NAMALWA (cell line): ENCODE results near the gene FGD4.

Source experiments
- DNase-seq: peaks from one replicate; pipeline ENCODE4 v3.0.0-alpha.2; 2015; ENCODE audit warnings: low spot score

The FGD4 gene

DNA sequence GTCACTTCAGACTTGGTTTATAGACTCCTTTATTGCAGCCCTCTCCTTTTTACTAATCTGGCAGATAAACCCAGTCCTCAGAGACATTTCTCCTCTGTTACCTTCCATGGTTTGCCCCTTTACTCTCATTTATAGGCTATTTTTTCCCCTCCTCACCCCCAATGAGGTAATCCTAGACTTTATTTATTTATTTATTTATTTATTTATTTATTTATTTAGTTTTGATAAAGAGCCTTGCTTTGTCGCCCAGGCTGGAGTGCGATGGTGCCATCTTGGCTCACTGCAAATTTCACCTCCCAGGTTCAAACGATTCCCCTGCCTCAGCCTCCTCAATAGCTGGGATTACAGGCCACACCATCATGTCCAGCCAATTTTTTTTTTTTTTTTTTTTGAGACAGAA lies 8.4 kb downstream of the FGD4 start:
- no peak for DNase-seq

DNA sequence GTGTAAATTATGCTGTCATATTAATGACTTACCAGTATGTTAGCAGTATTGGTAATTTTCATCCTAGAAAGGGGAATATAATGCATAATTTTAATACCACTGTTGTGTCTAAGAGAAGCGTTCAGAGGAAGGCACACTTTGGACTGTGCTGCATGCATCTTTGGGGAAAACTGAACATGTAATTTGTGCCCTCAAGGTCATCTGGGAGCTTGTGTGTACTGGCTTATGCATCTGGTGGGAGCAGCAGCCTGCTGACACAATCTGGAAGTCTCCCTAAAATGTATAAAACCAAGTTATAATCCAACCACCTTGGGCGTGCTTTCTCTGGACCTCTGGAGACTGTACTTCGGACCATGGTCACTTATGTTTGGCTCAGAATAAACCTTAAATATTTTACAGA lies 14.1 kb downstream of the FGD4 start:
- DNase-seq, result no peak

DNA sequence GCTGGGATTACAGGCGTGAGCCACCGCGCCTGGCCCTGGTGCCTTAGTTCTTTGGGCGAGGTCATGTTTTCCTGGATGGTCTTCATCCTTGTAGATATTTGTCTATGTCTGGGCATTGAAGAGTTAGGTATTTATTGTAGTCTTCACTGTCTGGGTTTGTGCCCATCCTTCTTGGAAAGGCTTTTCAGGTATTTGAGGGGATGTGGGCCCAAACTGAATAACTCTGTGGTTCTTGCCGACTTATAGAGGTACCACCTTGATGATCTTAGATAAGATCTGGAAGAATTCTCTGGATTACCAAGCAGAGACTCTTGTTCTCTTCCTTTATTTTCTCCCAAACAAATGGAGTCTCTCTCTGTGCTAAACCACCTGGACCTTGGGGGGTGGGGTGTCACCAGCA lies 18.9 kb downstream of the FGD4 start:
- DNase-seq, result no peak

DNA sequence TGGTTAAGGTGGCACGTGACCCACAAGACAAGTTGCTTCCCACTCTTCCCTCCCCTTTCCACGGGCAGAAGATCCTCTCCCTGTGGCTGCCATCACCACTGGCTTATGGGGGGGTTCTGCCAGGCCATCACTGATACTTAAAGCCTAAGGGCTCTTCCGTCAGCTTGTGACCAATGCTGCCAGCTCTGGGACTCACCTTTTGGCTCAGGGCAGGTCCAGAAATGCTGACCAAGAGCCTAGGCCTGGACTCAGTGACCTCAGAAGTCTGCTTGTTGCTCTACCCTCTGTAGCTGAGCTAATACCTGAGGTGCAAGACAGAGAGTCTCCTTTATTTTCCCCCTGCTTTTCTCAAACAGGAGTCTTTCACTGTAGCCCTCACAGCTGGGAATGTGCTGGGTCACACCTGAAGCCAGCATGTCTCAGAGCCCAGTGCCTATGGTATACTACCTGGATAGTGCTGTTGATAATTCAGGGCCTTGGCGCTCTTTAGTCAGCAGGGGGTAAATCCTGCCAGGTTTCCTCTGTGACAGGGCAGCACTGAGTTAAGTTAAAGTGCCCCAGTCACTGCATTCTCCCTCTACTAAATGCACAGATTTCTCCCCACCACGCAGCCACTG lies 19.7 kb downstream of the FGD4 start:
- no peak for DNase-seq

DNA sequence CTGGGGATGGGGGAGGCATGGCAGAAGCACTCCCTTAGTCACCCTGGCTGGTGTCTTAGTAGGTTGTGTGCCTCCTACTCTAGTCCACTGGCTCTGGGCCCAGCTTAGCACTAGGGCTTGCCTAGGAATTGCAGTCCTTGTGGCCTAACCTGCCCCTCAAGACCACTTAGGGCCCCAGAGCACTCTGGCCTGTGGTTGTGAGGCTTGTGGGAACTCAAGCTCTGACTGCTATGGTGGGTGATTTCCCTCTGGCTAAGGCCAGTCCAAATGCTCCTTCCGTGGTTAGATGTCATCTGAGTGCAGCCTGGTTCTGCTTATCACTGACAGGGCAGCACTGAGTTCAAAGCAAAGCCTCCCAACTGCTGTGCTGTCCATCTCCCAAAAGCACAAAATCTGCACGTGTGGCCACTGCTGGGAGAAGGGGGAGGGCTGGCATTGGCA lies 20.2 kb downstream of the FGD4 start:
- no peak for DNase-seq

DNA sequence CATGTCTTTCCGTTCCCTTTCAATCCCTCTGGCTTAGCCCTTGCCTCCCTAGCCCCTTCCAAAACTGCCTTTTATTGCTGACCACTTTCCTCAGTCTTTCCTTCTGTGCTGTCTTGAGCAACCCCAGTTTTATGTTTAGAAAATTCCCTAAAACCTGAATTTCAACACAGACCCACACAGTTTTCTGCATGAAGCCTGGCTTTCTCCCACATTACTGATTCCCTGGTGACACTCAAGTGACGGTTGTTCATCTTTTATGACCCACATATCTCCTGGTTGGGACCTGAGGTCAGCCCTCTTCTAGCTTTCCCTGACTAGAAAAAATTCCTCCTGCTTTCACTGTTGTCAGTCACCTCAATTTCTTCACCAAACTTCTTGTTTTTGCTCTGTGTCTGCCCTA lies 21.0 kb downstream of the FGD4 start:
- no peak for DNase-seq

DNA sequence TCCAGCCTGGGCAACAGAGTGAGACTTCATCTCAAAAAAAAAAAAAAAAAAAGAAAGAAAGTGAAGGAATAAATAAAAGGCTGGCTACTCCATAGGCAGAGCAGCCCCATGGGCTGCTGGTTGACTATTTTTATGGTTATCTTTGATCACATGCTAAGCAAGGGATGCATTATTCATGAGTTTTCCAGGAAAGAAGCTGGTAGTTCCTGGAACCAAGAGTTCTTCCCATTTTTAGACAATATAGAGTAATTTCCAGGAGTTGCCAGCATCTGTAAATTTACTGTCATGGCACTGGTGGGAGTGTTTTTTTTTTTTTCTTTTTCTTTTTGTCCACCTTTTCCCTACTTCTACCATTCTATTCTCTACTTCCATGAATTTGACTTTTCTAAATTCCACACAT lies 24.2 kb downstream of the FGD4 start:
- DNase-seq, result no peak

DNA sequence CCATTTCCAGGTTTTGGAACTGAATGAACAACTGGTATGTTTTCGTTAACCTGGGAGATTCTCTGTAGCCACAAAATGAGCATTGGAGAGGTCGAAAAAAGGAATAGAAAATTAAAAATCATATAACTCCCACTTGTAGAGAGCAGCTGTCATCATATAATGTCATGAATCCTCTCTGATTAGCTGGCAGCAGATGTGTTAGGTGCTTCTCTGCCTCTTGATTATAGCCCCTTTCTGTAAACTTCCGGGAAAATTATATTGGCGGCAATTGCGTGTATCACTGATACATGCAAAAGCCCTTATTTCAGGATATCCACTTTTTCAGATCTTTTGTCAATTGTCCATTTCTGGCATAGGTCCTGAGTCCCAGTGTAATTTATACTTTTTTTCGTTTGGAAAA lies 31.7 kb downstream of the FGD4 start:
- no peak for DNase-seq

DNA sequence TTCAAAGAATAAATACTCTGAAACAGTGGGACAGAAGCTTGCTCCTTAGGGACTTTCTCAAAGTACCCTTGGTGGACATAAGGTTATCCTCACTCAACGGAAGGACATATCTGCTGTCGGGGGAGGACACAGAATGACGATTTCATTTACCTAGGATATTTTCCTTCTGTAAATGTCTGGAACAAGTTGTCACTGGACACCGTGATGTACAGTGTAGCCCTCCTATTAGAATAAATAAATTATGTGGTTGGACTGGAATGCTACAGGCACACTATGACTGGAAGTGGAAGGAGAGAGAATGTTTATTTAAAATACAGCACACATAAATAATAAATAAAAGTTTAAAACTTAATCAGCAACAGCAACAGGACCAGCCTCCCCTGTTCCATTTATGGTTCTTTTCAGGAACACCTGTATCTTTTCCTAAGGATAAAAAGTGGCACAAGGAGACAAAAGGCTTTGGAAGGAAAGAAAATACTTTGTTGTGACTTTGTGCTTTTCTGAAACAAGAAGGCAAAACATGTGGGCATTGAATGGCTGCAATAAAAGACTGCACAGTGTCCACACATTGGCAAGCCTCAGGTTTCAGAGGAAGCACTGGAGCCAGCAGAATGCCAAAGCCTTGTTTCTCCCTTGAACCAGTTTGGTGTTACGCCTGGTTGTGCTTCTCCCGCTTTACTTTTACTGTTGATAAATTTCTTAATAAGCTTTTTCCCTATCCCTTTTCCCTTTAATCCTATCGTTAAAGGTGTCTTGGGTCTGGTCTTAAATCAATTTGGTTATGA lies 36.8 kb downstream of the FGD4 start:
- no peak for DNase-seq

DNA sequence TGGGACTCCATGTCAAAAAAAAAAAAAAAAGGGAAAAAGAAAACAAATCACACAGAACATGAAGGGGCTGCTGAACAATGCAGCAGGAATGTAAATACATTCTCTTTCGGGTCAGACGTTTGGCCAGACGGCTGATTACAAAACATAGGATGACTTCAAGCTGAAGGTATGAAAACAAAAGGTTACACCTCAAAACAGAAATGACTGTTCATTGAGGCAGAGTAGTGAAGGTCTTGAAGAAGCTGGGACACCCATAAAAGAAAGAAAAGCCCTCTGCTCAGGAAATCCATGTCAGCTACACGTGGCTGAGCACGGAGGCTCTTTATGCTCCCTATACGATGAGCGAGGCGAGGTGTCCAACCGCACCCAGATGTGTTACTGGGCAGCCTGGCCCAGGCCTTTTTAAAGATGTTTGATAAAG lies 37.7 kb downstream of the FGD4 start:
- no peak for DNase-seq

DNA sequence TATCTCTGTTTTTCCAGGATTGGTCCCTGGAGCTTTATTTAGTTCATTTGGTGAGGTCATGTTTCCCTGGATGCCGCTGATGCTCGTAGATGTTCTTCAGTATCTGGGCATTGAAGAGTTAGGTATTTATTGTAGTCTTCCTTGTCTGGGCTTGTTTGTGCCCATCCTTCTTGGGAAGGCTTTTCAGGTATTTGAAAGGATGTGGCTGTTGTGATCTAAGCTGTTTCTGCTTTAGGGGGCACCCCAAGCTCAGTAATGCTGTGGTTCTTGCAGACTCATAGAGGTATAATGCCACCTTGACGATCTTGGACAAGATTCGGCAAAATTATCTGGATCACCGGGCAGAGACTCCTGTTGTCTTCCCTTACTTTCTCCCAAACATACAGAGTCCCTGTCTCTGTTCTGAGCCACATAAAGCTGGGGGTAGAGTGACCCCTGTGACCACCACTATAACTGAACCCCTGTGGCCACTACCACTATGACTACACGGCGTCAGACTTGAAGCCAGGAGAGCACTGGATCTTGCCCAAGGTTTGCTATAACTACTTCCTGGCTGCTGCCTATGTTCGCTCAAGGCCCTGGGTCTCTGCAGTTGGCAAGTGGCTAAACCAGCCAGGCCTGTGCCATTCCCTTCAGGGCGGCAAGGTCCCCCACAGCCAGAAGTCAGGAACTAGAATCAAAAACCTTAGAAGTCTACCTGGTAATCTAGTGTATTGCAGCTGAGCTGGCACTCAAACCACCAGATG lies 40.9 kb downstream of the FGD4 start:
- DNase-seq, result no peak

DNA sequence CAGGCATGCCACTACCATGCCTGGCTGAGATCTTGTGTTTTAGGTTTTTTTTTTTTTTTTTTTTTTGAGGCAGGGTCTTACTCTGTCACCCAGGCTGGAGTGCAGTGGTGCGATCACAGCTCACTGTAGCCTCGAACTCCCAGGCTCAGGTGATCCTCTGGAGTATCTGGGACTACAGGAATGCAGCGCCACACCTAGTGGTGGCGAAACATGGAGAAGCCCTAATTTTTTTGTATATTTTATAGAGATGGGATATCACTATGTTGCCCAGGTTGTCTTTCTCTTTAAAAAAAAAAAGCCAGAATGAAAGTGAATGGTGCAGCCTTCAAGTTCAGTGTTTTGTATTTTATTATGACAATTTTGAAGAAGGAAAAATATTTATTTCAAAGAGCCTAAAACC lies 44.1 kb downstream of the FGD4 start:
- DNase-seq, result no peak

DNA sequence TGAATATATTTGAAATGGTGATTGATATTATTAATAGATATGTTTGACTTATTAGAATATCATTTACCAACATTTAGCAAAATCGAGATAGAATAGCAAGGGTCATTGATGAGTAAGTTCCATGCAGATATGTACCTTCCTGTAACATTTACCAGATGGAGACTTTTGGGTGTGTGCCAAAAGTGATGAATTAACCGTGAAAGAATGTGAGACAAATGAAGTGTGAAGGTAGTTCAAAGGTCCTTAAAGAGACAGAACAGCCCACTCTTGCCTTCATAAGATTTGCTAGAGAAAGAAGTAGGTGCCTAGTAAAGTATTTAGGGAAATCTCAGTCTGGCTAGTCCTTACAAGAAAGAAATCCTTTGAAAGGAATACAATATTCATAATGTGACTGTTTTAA lies 45.5 kb downstream of the FGD4 start:
- peak; percentile 58 for DNase-seq

DNA sequence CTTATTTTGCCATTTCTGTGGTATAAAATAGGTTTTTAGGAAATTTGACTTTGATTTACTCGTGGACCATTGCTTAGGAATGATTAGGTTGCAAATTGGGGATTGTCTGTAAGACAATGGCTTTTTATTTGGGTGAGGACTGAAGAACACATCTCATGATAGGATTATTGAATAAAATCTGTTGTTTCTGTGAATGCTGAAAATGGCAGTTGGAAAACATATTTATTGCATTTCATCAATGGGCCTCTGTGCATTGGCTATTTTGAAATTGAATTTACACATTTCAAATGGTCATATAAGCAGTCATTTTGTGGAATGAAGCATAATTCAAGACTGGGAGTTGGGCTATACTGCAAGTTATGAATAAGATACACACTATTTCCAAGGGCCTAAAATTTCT lies 46.0 kb downstream of the FGD4 start:
- no peak for DNase-seq

DNA sequence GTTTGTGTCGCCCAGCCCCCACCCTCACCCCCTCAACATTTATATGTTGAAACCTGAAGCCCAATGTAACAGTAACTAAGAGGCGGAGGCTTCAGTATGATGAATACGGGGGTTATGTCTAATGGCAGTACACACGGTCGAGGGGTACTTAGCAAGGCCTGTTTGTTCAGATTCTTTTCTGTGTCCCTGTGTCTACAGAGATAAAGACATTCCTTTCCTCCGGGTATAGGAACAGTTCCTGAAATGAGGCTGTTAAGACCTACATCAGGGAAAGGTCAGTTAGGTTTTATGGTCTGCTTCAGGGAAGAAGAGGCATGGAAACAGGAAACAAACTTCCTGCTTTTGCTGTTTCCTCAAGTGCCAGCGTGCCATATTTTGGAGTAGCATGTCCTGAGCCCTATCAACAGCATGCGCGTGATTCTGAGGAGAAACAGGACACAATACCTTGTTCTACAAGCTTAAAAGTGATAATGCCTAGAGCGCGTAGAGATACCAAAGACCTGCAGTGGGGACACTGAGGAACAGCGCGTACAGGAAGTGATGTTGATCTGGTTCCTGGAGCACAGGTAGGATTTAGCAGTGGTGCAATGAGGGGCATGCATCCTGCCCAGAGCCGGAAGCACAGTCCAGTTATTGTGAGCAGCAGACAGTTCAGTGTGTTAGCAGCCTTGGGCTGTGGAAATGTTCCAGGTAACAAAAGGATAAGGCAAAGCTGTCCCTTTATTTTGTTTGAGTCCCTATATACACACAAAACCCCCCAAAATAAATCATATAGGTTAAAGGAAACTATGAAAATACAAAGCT lies 47.2 kb downstream of the FGD4 start:
- no peak for DNase-seq

DNA sequence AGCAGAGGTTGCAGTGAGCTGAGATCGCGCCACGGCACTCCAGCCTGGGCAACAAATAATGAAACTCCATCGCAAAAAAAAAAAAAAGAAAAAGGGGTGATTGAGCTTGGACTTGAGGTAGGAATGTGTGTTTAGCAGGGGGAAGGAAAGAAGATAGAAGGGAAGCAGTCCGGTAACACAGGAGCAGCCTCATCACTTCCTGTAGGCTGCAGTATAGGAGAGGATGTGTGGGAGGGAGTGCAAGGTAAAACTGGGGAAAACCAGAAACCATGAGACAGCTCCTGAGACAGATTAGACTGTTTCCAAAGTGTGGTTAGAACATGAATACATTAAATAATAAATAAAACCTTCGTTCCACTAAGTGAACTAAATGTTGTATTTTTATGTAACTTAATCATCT lies 49.2 kb downstream of the FGD4 start:
- no peak for DNase-seq

DNA sequence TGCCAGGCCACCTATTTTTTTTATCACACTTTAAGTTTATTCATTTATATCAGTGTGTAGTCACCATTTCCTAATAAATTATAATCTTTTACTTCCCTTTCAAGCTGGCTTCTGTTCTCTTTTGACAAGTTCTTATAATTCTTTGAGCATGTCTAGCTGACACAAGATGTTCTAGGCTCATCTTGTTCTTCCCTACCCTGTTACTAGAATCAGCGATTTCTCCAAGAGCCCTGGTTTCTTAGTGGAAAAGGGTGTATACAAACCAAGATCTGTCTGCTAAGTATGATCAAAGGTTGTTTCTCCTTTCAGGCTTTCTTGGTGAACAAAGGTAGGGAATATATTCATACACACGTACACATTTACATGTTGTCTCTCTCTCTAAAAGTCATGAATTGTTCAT lies 51.0 kb downstream of the FGD4 start:
- DNase-seq, result no peak

DNA sequence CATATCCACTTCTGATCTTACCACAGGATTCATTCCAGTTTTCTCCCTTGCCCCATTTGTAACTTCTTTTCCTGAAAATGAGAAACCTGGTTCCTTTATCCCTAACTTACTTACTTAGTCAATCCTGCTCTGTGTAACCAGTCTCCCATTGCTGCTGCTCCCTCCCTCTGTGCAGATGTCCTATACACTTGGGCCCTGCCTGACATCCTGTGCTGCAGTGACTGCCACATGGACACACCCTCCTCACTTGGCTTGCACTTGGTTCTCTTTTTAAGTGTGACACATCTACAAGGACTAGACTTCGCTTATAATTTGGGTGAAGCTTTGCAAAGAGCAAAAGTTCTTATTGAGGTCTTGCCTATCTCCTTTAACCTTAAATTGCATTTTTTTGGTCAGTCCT lies 51.4 kb downstream of the FGD4 start:
- no peak for DNase-seq

DNA sequence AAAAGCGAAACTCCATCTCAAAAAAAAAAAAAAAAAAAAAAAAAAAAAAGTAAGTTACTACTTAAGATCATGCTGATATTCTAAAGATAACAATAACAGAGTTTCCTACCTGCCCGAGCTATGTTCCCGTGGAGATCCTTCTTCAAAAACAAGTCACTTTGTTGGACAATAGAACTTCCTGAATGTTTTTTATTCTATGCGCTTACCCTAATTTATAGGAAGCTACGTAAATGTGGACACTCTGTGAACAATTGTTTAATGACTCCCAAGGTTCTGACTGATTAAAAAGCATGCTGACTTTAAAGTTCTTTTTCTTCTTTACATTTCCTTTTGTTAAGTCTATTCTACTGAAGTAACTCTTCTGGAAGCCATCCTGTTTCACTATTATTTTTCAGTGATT lies 52.5 kb downstream of the FGD4 start:
- DNase-seq, result no peak

DNA sequence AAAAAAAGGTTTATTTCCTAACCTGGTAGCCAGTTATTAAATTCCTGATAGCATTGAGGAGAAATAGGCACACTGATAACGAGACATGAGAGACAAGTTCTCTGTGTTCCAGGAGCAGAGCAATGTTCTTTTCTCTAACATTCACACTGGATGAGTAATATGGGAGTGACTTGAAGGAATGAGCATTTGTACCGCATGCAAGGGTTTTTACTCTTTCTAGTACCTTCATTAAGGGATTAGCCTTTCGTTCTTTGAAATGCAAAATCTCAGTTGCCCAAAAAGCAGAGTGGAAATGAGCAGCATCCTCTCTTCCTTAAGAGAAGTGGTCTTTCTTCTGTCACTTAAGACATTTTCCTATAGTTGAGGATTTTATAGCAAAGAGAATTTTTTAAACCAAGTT lies 54.7 kb downstream of the FGD4 start:
- DNase-seq, result no peak

DNA sequence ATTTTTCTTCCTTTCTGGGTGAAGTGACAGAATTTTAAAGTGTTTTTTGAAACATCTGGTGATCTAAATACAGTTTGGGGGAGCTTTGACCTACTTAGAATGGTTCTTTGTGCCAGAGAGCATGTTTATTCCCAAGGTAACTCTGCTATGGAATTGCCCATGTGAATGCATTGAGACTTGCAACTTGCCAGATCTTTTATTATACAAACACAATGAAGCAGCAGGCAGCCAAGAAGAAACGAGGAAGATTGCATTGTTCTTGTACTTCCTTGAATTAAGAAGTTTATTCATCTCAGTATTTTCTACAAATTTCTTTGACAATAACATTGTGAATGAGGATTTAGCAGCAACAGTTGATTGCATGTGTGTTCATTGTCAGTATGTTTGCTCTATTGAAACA lies 55.5 kb downstream of the FGD4 start:
- no peak for DNase-seq

DNA sequence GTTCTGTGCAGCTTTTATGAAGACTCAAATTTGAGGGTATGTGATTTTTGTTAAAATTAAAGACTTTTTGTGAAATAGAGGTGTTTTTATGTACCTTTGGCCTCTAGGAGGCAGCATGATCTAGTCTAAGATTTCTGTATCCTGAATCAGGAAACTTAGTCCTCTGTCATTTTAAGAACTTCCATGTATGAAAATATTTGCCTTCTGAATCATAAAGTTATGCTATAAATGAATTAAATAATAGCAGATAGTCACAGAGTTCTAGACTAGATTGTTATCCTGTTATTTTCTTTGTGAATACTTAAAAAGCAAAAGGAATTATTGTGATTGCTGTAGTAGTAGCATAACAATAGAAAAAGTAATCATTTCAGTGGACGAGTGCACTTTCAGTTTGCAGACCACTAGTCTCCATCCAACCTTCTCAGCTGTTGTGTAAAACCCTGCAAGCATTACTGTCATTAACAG lies 56.3 kb downstream of the FGD4 start:
- DNase-seq, result peak; percentile 83
